Left lung (tissue), 10 donors: Measurements from ENCODE around the gene TACC2. TPM values are rescaled to one million over a fixed set of nuclear protein-coding genes. Genes with fewer than 3 reads are reported as not detected.
"Not testable (repeated sequence)": the region's sequence is repeated elsewhere in the genome, so short reads cannot be mapped to it uniquely, and the experiment has no call there.

ENCODE experiments used
- ATAC-seq: fragments of 200-7000 bp; cut with Tn5 transposase; one replicate; pipeline ENCODE4 v1.9.1; 2020; ENCODE audit warnings: moderate library complexity
- DNase-seq, 4 donors: peaks; one replicate each; pipeline ENCODE4 v3.0.0-alpha.2; 2013 to 2020
- H3K27ac ChIP-seq, 2 donors: fragments of 200-600 bp; sonication (generic) in 1 of 2; one replicate each; pipeline versions ENCODE4 v1.5.0 to v1.8.0; 2020 to 2021
- H3K27me3 ChIP-seq, 2 donors: fragments of 200-600 bp; sonication (generic) in 1 of 2; one replicate each; pipeline versions ENCODE4 v1.5.0 to v1.8.0; 2020 to 2021
- H3K36me3 ChIP-seq, 2 donors: fragments of 200-600 bp; sonication (generic) in 1 of 2; one replicate each; pipeline versions ENCODE4 v1.5.0 to v1.8.0; 2020 to 2021
- H3K4me1 ChIP-seq, 2 donors: fragments of 200-600 bp; one replicate each; pipeline ENCODE4 v1.8.0; 2021
- H3K4me3 ChIP-seq, 2 donors: fragments of 200-600 bp; sonication (generic) in 1 of 2; one replicate each; pipeline versions ENCODE4 v1.5.0 to v1.8.0; 2020 to 2021; ENCODE audit warnings: mild to moderate bottlenecking in 1 of 2
- H3K9me3 ChIP-seq, 2 donors: fragments of 200-600 bp; sonication (generic) in 1 of 2; one replicate each; pipeline versions ENCODE4 v1.5.0 to v1.8.0; 2020 to 2021
- intact Hi-C, 2 donors: fragments of 100-400 bp; cut with DNase I; formaldehyde crosslinking; loops; one replicate each; pipeline versions ENCODE4 v1.11.2 to v1.14.2; 2022
- polyA plus RNA-seq, 6 donors: library from polyadenylated mRNA; unstranded; fragments of 120-200 nt; gene quantifications; one replicate each; pipeline ENCODE4 v1.2.1, GENCODE V29; 2013; ENCODE audit not compliant: insufficient read length in 6 of 6
- total RNA-seq, 2 donors: library from RNA; stranded (reverse); fragmentation: NEBNext Ultra II Directional; extraction: Animal tissue kit (Norgen Biotek cat#: 25700); gene quantifications; one replicate each; pipeline ENCODE4 v1.2.1, GENCODE V29; 2021
- TF ChIP-seq, protein P1 (sequence below), 2 donors: fragments of 200-600 bp; sonication (generic) in 1 of 2; IDR thresholded peaks; one replicate each; pipeline versions ENCODE4 v1.5.0 to v1.8.0; 2021; ENCODE audit warnings: antibody characterized with exemption in 2 of 2
- donor health status: DM: no; HTN: yes; CAD: no.
- donor health status: DM: no; HTN: no; CAD: no.

The TACC2 gene
- total and polyA plus RNA-seq, 8 donors, result 21.0 to 193 (median 23.9) TPM

DNA sequence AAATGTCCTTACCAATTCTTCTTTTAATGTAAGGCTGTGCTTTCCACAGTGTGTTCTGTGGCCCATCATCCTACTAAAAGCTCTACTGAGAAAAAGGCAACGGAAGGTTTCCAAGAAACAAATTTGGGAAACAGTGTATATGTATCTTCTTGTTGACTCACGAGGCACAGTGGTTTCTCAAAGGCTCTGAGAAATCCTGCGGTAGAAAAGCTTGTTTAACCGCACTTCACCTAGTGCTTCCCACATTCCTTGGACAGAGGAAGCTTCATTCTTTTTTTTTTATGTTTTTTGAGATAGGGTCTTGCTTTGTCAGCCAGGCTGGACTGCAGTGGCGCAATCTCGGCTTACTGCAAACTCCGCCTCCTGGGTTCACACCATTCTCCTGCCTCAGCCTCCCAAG lies 84.5 kb downstream of the TACC2 start:
- TF ChIP-seq, protein P1, sequence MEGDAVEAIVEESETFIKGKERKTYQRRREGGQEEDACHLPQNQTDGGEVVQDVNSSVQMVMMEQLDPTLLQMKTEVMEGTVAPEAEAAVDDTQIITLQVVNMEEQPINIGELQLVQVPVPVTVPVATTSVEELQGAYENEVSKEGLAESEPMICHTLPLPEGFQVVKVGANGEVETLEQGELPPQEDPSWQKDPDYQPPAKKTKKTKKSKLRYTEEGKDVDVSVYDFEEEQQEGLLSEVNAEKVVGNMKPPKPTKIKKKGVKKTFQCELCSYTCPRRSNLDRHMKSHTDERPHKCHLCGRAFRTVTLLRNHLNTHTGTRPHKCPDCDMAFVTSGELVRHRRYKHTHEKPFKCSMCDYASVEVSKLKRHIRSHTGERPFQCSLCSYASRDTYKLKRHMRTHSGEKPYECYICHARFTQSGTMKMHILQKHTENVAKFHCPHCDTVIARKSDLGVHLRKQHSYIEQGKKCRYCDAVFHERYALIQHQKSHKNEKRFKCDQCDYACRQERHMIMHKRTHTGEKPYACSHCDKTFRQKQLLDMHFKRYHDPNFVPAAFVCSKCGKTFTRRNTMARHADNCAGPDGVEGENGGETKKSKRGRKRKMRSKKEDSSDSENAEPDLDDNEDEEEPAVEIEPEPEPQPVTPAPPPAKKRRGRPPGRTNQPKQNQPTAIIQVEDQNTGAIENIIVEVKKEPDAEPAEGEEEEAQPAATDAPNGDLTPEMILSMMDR (IDR thresholded peaks at IDR 0.05), result no peak
- ATAC-seq, result no peak
- Histone ChIP-seq H3K27me3 (no peaks in the 10 kb centered on the region), H3K4me3 (no peak overlapping the region), H3K36me3 (no peaks in the 10 kb centered on the region), H3K4me1 (peaks cover 0 to 1% of the 10 kb centered on the region in 2 donors), H3K9me3 (no peaks in the 10 kb centered on the region), H3K27ac (no peak overlapping the region)
- intact Hi-C loops, result no loop called here
- no peak for DNase-seq

DNA sequence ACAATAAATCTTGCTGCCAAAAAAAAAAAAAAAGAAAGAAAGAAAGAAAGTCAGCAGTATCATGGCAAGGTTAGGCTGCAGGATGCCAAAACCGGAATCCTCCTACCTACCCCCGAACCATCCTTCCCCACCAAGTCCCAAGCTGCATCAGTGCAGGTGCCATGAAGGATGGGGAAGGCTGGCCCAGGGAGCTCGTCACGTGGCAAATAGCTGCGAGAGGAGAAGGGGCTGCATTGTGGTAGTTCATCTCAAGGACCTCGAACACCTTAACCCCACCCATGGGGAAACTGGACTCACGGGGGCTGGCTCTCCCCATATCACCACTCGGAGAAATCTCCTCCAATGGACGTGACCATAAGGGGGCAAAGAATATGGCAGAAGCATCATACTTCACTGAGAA lies 86.2 kb downstream of the TACC2 start:
- no peaks in the 10 kb centered on the region for H3K36me3 ChIP-seq
- H3K27me3 ChIP-seq, result no peaks in the 10 kb centered on the region
- peaks cover 0 to 7% of the 10 kb centered on the region in 2 donors for H3K4me1 ChIP-seq
- no peaks in the 10 kb centered on the region for H3K9me3 ChIP-seq
- H3K27ac ChIP-seq, result no peak overlapping the region
- TF ChIP-seq, protein P1 (IDR thresholded peaks at IDR 0.05), result no peak
- DNase-seq (no peak), ATAC-seq (no peak)
- intact Hi-C loops, result no loop called here
- no peak overlapping the region for H3K4me3 ChIP-seq

DNA sequence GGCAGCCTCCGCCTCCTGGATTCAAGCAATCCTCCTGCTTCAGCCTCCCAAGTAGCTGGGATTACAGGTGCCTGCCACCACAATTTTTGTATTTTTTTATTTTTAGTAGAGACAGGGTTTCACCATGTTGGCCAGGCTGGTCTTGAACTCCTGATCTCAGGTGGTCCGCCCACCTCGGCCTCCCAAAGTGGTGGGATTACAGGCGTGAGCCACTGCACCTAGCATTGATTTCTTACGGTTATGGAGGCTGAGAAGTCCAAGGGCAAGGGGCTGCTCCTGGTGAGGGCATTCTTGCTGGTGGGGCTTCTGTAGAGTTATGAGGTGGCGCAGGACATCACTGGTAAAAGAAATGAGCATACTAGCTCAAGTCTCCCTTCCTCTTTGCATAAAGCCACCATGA lies 86.9 kb downstream of the TACC2 start:
- H3K36me3 ChIP-seq, H3K4me3 ChIP-seq, H3K9me3 ChIP-seq, ATAC-seq, H3K27me3 ChIP-seq, H3K4me1 ChIP-seq, H3K27ac ChIP-seq, intact Hi-C loops, DNase-seq: not testable (repeated sequence)

DNA sequence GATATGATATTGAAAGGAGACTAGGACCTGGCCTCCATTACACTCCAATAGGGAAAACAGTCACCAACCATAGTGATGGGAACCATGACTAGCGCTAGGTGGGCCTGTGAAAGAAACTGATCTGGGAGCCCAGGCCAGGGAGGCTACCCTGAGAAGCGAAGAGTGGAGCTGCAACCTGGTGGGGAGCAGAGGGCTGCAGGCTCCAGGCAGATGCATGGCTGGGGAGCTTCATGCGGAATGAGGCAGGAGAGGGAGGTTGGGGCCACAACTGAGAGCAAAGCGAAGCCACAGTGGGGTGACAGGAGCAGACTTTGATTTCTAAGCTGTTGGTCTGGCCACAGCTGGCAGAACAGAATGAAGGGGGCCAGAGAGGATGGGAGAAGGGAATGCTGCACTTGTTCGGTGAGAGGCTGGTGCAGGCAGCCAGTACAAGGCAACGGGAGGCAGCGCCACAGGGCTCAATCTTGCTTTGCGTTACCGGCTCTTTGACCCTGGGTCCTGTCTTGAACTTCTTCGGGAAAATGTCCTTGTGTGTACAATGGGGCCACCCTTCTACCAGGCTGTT lies 88.4 kb downstream of the TACC2 start:
- no peak for DNase-seq
- intact Hi-C loops, result no loop called here
- TF ChIP-seq, protein P1 (IDR thresholded peaks at IDR 0.05), result no peak
- no peaks in the 10 kb centered on the region for H3K9me3 ChIP-seq
- no peak for ATAC-seq
- no peaks in the 10 kb centered on the region for H3K36me3 ChIP-seq
- H3K27ac ChIP-seq, result no peak overlapping the region
- no peak overlapping the region for H3K4me3 ChIP-seq
- H3K27me3 ChIP-seq, result no peaks in the 10 kb centered on the region
- peaks cover 0 to 7% of the 10 kb centered on the region in 2 donors for H3K4me1 ChIP-seq

DNA sequence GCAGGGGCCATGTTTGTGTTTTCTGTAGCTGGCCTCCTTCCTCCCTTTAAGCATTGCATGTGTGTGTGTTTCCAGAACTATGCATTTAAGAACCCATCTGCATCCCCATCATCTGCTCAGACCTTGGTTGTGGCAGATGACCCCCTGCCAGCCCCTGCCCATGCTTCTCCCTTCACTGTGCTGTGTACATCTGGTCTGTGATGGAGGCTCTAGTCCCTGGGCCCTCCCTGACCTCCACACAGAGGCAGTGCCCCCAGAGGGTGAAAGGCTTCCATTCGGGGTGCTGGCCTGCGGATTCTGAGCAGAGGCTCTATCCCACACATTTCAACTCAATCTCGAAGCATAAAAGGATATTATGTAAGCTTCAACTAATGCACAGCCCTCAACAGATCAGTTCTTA lies 89.4 kb downstream of the TACC2 start:
- intact Hi-C loops, result no loop called here
- Histone ChIP-seq H3K4me3 (no peak overlapping the region), H3K27ac (no peak overlapping the region), H3K4me1 (peaks cover 0 to 7% of the 10 kb centered on the region in 2 donors), H3K9me3 (no peaks in the 10 kb centered on the region), H3K36me3 (no peaks in the 10 kb centered on the region), H3K27me3 (no peaks in the 10 kb centered on the region)
- ATAC-seq (no peak), DNase-seq (no peak)
- TF ChIP-seq, protein P1 (IDR thresholded peaks at IDR 0.05), result no peak
